Fibroblast of skin of left biceps (primary cell): ENCODE results near the gene EPHB2.
A peak's percentile ranks its signal among the peaks of the same experiment; 100 is the strongest.

Source experiments
- DNase-seq, 2 experiments: peaks; one replicate each; pipeline ENCODE4 v3.0.0-alpha.2; 2013; ENCODE audit warnings: low read depth in 2 of 2

The EPHB2 gene

GRCh38 chr1:22857661-22858060 lies 147.0 kb downstream of the EPHB2 start:
- DNase-seq, result no peak

- no peak for DNase-seq
Observed at GRCh38 chr1:22860414-22860800, 149.8 kb downstream of the EPHB2 start.

DNA sequence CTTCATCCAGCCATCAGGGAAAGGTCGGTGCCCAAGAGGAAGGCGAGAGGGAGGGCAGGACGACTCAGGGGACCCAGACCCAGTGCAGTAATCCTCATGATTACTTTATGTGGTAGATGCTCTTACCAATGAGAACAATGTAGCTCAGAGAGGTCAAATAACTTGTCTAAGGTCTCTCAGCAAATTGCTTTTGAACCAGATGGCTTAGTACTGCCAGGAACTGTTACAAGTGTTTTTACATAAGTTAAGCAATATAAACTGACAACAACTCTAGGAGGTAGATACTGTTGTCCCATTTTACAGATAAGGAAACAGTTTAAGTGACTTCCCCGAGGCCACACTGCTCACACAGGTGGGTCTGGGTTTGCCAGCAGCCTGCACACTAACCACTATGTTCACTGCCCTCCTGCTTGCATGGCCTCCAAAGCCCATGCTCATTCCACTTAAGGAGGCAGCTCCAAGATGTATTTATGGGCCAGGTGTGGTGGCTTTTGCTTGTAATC lies 150.3 kb downstream of the EPHB2 start:
- DNase-seq, result no peak

- DNase-seq, result peak in 1 of 2 experiments; percentile 52
Observed at GRCh38 chr1:22861764-22862440, 151.3 kb downstream of the EPHB2 start.

DNA sequence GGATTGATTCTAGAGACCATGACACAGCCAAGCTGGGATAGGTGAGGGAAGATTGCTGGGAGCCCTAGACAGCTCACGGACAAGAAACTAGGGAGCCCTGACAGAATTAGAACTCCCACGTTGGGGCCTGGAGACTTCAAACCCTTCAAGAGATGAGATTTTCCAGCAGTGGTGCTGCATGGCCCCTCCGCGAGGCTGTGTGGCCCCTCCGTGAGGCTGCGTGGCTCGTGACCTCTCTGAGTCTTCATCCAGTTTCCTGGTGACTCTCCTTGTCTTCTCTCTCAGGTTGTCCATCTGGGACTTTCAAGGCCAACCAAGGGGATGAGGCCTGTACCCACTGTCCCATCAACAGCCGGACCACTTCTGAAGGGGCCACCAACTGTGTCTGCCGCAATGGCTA lies 152.1 kb downstream of the EPHB2 start:
- no peak for DNase-seq

DNA sequence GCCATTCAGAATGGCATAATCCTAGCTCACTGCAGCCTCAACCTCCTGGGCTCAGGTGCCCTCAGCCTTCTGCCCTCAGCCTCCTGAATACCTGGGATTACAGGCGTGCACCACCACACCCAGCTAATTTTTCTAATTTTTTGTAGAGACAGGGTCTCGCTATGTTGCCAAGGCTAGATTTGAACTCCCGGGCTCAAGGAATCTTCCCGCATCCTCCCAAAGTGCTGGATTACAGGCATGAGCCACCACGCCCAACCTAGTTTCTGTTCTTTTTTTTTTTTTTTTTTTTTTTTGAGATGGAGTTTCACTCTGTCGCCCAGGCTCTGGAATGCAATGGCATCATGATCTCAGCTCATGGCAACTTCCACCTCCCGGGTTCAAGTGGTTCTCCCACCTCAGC lies 153.1 kb downstream of the EPHB2 start:
- DNase-seq, result no peak

GRCh38 chr1:22864886-22865285 lies 154.2 kb downstream of the EPHB2 start:
- DNase-seq, result no peak

GRCh38 chr1:22865736-22866135 lies 155.1 kb downstream of the EPHB2 start:
- DNase-seq, result no peak

GRCh38 chr1:22866868-22867267 lies 156.2 kb downstream of the EPHB2 start:
- DNase-seq, result no peak

DNA sequence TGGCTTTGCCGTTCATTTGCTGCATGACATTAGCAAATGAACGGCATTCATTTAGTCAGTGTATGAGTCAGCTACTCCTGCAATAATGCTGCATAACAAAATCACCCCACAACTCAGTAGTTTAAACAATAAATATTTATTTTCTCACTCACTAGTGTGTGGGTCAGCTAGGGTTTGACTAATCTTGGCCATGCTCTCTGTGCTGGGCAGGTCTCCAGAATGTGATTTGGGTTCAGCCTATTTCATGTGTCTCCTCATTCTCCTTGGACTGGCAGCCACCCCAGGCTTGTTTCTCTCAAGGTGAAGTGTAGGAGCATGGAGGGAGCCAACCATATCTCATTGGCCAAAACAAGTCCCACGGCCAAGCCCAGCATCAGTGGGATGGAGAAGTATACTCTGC lies 157.7 kb downstream of the EPHB2 start:
- no peak for DNase-seq

- no peak for DNase-seq
Observed at GRCh38 chr1:22869325-22869724, 158.7 kb downstream of the EPHB2 start.

DNA sequence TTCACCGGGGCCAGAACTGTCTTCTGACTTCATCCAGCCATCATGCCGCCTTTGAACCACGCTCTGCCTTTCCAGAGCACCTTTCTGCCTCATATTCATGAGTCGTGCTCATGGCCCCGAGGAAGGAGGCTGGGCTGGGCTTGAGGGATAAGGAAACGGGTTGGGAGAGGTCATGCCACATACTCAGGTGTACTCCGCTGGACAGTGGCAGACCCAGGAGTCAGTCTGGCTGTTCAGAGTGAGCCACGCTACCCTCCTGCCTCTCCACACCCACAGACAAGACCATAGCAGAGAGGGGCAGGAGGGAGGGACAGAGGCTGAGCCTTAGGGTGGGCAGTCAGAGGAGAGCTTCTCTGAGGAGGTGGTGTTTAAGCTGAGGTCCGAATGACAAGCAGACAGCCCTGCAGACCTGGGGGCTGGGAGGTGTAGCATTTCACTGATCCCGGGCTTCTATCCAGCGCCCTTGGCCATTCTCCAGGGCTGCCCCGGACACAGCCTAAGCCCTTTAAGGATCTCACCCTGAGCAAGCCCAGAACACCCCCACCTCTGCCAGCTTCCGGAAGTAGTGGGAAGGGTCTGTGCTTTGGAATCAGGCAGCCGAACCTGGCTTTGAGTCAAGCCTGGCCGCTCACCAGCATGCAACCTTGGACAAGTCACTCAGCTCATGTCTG lies 159.7 kb downstream of the EPHB2 start:
- no peak for DNase-seq

GRCh38 chr1:22872981-22873664 lies 162.5 kb downstream of the EPHB2 start:
- no peak for DNase-seq

DNA sequence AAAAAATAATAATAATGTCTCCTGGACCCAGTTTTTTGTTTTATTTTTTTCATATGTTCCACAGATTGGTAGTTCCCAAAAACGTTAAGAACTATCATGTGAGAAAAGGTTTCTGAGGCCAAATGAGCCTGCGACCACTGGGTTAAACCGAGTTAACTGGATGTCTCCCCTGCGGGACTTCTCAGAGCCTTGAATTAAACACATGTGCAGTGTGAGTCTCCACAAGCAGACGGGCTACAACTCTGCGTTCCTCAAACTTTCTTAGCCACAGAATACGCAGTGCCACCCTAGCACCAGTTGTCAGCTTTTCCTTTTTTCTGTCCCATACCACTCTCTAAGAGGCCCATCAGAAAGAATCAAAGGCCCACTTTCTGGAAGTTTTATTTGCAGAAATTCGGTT lies 164.1 kb downstream of the EPHB2 start:
- DNase-seq, result no peak

GRCh38 chr1:22875241-22875640 lies 164.6 kb downstream of the EPHB2 start:
- DNase-seq, result no peak

DNA sequence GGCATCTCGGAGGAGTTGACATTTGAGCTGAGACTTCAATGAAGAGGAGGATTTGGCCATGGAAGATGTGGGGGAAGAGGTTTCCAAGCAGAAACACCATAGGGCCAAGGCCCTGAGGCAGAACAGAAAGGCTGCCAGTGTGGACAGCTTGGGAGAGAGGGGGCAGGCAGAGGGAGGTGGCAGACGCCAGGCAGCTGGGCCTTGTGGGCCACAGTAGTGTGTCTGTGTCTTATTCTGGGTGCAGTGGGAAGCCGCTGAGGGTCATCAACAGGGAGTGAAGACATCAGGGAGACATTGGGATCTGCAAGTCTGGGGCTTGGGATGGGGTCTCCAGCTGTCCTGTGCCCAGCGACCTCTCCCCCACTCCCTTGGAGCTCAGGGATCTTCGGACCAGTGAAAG lies 165.2 kb downstream of the EPHB2 start:
- no peak for DNase-seq

- DNase-seq, result peak in 1 of 2 experiments; percentile 12
Observed at GRCh38 chr1:22876359-22877111, 165.9 kb downstream of the EPHB2 start.

- no peak for DNase-seq
Observed at GRCh38 chr1:22877112-22877915, 166.7 kb downstream of the EPHB2 start.

- DNase-seq, result no peak
Observed at GRCh38 chr1:22877980-22878379, 167.3 kb downstream of the EPHB2 start.

DNA sequence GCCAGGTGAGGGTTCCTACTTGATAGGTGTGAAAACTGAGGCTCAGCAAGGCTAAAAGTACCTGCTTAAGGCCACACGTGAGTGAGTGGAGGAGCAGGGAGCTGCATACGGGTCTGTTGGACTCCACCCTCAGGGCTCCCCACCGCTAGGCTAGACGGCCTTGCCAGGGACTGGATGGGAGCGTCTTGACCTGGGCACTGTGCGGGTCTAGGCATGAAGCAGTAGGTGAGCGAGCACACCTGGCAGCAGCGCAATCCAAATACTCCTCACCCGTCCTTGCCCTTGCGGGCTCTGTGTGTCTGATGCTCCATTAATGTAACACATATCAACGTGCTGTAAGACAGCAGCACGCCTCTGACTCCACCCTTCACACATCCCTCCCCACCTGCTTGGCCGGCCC lies 168.0 kb downstream of the EPHB2 start:
- no peak for DNase-seq

GRCh38 chr1:22879445-22879844 lies 168.8 kb downstream of the EPHB2 start:
- DNase-seq, result no peak
